ENCODE data around the gene COL9A1. TPM values are rescaled to one million over a fixed set of nuclear protein-coding genes. Genes with fewer than 3 reads are reported as not detected.

Gene COL9A1
- total RNA-seq, 4 donors from 2014 or later: not detected

GRCh38 chr6:70327036-70327435 lies 24.2 kb upstream of the COL9A1 start:
- no peak for TF ChIP-seq CTCF (IDR thresholded peaks at IDR 0.05; ENCODE audit: low read depth)

- TF ChIP-seq CTCF (IDR thresholded peaks at IDR 0.05; ENCODE audit: low read depth): no peak
Observed at GRCh38 chr6:70325009-70325408, 22.1 kb upstream of the COL9A1 start.

GRCh38 chr6:70315079-70315751 lies 12.3 kb upstream of the COL9A1 start:
- no peak for TF ChIP-seq CTCF (IDR thresholded peaks at IDR 0.05; ENCODE audit: low read depth)

GRCh38 chr6:70314296-70314695 lies 11.4 kb upstream of the COL9A1 start:
- TF ChIP-seq CTCF (IDR thresholded peaks at IDR 0.05; ENCODE audit: low read depth): no peak

- TF ChIP-seq CTCF (IDR thresholded peaks at IDR 0.05; ENCODE audit: low read depth): no peak
Observed at GRCh38 chr6:70312165-70312745, 9.4 kb upstream of the COL9A1 start.

GRCh38 chr6:70310063-70310694 lies 7.3 kb upstream of the COL9A1 start:
- no peak for TF ChIP-seq CTCF (IDR thresholded peaks at IDR 0.05; ENCODE audit: low read depth)

GRCh38 chr6:70309243-70309642 lies 6.4 kb upstream of the COL9A1 start:
- TF ChIP-seq CTCF (IDR thresholded peaks at IDR 0.05; ENCODE audit: low read depth): no peak

All from subcutaneous adipose tissue (tissue), 4 donors.